Measurements from ENCODE around the gene SAMSN1. TPM values are rescaled to one million over a fixed set of nuclear protein-coding genes. Genes with fewer than 3 reads are reported as not detected.

Gene SAMSN1
- total RNA-seq, 4 donors from 2014 or later: 0.80 to 1.9 (median 0.93) TPM

- Histone ChIP-seq H3K4me3 (no peak overlapping the region), H3K36me3 (no peaks in the 10 kb centered on the region), H3K27me3 (no peaks in the 10 kb centered on the region), H3K27ac (no peak overlapping the region), H3K4me1 (no peaks in the 10 kb centered on the region), H3K9me3 (no peaks in the 10 kb centered on the region)
- 90% methylated on average over 2 of the region's 2 CpGs for WGBS
- TF ChIP-seq CTCF (IDR thresholded peaks at IDR 0.05): no peak
- no peak for TF ChIP-seq EP300 (IDR thresholded peaks at IDR 0.05)
- TF ChIP-seq POLR2AphosphoS5 (IDR thresholded peaks at IDR 0.05): no peak
- no peak for DNase-seq (ENCODE audit: low spot score in 2 of 2)
Observed at GRCh38 chr21:14591882-14592281, 45.8 kb upstream of the SAMSN1 start.

GRCh38 chr21:14591377-14591776 is 45.3 kb upstream of the SAMSN1 start:
- Histone ChIP-seq H3K27me3 (no peaks in the 10 kb centered on the region), H3K9me3 (no peaks in the 10 kb centered on the region), H3K4me1 (no peaks in the 10 kb centered on the region), H3K36me3 (no peaks in the 10 kb centered on the region), H3K27ac (no peak overlapping the region), H3K4me3 (no peak overlapping the region)
- DNase-seq (ENCODE audit: low spot score in 2 of 2): no peak
- no peak for TF ChIP-seq CTCF (IDR thresholded peaks at IDR 0.05)
- TF ChIP-seq EP300 (IDR thresholded peaks at IDR 0.05): no peak
- TF ChIP-seq POLR2AphosphoS5 (IDR thresholded peaks at IDR 0.05): no peak
- TF ChIP-seq POLR2A (IDR thresholded peaks at IDR 0.05): no peak

GRCh38 chr21:14589855-14590563 is 43.9 kb upstream of the SAMSN1 start:
- Histone ChIP-seq H3K4me3 (no peak overlapping the region), H3K36me3 (no peaks in the 10 kb centered on the region), H3K4me1 (no peaks in the 10 kb centered on the region), H3K27ac (no peak overlapping the region), H3K9me3 (no peaks in the 10 kb centered on the region), H3K27me3 (no peaks in the 10 kb centered on the region)
- TF ChIP-seq EP300 (IDR thresholded peaks at IDR 0.05) (no peak), CTCF (IDR thresholded peaks at IDR 0.05) (no peak), POLR2AphosphoS5 (IDR thresholded peaks at IDR 0.05) (no peak), POLR2A (IDR thresholded peaks at IDR 0.05) (no peak)
- 78% methylated on average over 7 of the region's 7 CpGs for WGBS
- DNase-seq (ENCODE audit: low spot score in 2 of 2): no peak

- TF ChIP-seq POLR2AphosphoS5 (IDR thresholded peaks at IDR 0.05) (no peak), CTCF (IDR thresholded peaks at IDR 0.05) (no peak), EP300 (IDR thresholded peaks at IDR 0.05) (no peak), POLR2A (IDR thresholded peaks at IDR 0.05) (no peak)
- DNase-seq (ENCODE audit: low spot score in 2 of 2): no peak
- Histone ChIP-seq H3K27me3 (no peaks in the 10 kb centered on the region), H3K4me3 (no peak overlapping the region), H3K4me1 (no peaks in the 10 kb centered on the region), H3K27ac (no peak overlapping the region), H3K36me3 (no peaks in the 10 kb centered on the region), H3K9me3 (no peaks in the 10 kb centered on the region)
Observed at GRCh38 chr21:14587266-14587665, 41.2 kb upstream of the SAMSN1 start.

- 39% methylated on average over 1 of the region's 1 CpG for WGBS
- H3K4me3 ChIP-seq: no peak overlapping the region
- H3K27me3 ChIP-seq: no peaks in the 10 kb centered on the region
- no peaks in the 10 kb centered on the region for H3K9me3 ChIP-seq
- no peak overlapping the region for H3K27ac ChIP-seq
- no peak for DNase-seq (ENCODE audit: low spot score in 2 of 2)
- H3K4me1 ChIP-seq: no peaks in the 10 kb centered on the region
- H3K36me3 ChIP-seq: no peaks in the 10 kb centered on the region
- TF ChIP-seq POLR2A (IDR thresholded peaks at IDR 0.05) (no peak), POLR2AphosphoS5 (IDR thresholded peaks at IDR 0.05) (no peak), CTCF (IDR thresholded peaks at IDR 0.05) (no peak), EP300 (IDR thresholded peaks at IDR 0.05) (no peak)
Observed at GRCh38 chr21:14585122-14585521, 39.0 kb upstream of the SAMSN1 start.

Data from suprapubic skin (tissue), 4 donors.